ENCODE data around the gene ACSS2.

GRCh38 chr20:34925981-34926380 lies 49.6 kb downstream of the ACSS2 start:
- no peak for TF ChIP-seq CTCF (IDR thresholded peaks at IDR 0.05)
- TF ChIP-seq POLR2A (IDR thresholded peaks at IDR 0.05): no peak
- no peak for TF ChIP-seq EP300 (IDR thresholded peaks at IDR 0.05)
- no peak for TF ChIP-seq POLR2AphosphoS5 (IDR thresholded peaks at IDR 0.05)
